IPS DF 19.7 (cell line): Measurements from ENCODE around the gene TMEM255B.

Experiments used
- DNase-seq: peaks from one replicate; pipeline ENCODE4 v3.0.0-alpha.2; 2013; ENCODE audit warnings: low read depth, low spot score

TMEM255B gene

DNA sequence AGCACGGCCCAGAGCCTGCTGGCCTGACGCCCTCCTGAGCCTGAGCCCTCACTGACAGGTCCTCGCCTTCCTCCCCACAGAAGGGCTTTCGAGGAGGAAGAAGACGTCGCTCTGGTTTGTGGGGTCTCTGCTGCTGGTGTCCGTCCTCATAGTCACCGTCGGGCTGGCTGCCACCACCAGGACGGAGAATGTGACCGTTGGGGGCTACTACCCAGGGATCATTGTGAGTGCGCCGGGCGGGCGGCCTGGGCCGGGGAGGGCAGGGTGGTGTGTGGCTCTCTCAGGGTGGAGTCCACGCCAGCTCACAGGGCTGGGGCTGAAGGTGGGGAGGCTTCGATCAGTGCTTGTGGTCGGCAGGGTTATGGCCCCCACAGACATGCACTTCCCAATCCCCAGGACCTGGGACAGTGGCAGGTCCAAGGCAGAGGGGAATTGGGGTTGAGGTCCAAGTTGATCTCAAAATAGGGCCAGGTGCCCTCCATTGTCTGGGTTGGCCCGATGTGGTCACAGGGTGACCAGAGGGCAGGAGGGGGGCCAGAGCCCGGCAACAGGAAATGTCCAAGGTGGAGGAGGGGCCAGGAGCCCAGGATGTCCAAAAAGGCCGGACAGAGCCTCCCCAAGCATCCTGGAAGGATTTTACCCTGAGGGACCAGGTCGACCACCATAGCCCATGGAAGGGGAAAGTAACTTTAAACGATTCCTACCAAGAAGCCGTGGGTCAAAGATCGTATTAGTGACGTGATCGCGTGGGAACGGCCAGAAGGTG is 7.2 kb downstream of the TMEM255B start:
- DNase-seq: no peak

DNA sequence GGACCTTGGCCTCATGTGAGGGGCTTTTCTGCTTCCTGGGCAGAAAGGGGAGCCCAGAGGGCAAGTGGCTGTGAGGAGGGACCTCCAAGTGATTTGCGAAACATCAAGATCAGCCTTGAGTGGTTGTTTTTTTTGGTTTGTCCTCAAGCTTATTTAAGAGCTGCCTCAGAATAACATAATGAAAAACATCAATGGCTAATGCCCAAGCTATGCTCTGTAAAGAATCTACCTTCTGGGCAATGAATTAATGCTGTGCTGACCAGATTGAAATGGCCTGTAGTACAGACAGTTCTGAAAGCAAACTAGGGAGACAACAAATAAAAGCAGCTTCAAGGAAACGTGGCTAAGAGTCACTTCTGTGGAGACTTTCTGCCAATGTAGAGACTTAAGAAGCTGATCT is 8.3 kb downstream of the TMEM255B start:
- DNase-seq: no peak

DNA sequence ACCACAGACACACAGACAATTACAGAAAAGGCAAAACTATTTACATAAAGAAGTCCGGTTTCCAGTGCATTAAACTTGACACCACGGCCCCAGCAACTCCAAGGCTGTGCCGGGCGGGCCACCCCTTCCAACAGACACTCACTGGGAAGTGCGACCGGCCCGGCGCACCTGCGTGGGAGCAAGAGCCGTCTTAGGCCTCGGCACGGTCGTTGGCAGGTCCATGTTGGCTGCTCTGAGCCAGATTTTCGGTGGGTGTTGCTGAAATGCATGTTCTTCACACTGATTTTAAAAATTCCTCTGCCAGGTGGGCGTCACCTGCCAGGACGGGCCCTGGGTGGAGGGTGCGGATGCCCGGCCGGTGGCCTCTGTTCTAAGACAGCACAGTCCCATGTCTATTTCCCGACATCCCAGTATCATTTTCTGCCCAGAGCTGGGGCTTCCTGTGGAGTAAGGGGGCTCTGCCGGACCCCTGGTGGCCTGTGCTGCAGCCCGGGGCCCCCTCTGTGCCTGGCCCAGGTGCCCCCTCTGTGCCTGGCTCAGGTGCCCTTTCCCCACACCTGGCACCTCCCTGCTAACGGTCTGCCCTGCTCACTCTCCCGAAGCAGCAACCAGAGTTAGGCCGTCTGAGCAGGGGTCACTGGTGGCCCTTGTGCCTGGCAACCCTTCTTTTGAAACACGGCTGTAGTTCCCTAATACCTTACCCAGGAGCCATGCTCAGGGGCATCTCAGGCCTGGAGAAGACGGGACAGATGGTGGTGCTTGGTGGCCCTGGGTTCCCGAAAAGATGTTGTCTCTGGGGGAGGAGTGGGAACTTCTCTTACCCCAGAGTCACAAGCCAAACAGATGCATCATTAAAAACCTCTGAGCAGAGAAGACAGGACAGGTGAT is 9.2 kb downstream of the TMEM255B start:
- DNase-seq: no peak

DNA sequence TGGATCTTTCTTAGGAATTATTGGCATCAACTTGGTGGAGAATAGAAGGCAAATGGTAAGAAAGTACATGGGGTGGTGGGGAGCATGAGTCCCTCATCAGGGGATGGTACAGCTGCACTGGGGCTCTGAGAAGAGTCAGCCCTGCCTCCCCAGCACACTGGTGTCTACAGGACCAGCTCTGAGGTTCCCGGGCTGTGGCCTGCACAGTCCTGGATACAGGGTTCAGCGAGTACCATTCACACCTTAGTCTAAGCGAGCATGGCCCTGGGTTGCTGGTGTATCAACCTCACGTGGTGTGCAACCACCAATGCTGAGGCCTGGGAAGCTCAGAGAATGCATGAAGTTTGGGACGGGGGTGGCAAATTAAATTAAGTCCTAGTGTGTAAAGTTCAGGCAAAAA is 10.1 kb downstream of the TMEM255B start:
- DNase-seq: no peak

DNA sequence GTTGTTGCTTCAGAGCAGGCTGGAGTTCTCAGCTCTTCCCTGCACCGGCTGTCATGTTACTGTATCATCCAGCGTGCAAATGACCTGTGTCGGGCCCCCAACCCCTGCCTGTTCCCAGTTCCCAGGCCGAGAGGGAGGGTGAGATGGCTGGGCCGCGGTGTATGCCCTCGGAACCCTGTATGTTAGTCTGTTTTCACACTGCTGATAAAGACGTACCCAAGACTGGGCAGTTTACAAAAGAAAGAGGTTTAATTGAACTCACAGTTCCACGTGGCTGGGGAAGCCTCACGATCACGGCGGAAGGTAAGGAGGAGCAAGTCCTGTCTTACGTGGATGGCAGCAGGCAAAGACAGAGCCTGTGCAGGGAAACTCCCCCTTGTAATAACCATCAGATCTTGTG is 10.9 kb downstream of the TMEM255B start:
- DNase-seq: no peak

DNA sequence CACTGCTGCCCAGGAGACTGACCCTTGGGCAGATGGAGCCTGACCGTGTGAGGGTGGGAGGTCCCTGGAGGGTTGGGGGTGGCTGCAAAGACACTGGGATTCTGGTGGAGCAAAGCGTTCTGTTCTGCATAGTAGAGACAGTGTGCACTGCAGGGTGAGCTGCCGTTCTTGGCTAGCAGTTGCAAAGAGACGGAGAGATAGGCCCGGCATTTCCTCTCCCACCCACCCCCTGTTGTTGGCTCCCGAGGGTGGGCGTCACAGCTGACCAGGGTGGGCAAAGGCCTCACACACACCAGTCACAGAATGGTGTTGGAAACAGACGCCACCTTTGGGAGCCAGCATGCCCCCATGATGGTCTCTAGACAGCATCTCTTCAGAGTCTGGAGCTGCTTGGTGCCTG is 11.4 kb downstream of the TMEM255B start:
- DNase-seq: no peak

DNA sequence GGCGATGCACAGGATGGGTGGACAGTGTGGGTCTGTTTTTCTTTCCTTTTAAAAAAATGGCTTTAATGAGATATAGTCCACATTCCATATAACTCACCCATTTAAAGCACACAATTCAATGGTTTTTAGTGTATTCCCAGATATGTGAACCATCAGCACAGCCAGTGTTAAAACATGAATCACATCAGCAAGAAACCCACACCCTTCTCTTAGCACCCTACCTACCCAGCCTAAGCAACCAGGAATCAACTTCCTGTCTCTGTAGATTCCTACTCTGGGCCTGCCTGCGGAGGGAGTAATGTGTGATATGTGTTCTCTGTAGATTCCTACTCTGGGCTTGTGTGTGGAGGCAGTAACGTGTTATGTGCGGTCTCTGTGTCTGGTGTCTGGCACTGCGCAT is 11.9 kb downstream of the TMEM255B start:
- no peak for DNase-seq

DNA sequence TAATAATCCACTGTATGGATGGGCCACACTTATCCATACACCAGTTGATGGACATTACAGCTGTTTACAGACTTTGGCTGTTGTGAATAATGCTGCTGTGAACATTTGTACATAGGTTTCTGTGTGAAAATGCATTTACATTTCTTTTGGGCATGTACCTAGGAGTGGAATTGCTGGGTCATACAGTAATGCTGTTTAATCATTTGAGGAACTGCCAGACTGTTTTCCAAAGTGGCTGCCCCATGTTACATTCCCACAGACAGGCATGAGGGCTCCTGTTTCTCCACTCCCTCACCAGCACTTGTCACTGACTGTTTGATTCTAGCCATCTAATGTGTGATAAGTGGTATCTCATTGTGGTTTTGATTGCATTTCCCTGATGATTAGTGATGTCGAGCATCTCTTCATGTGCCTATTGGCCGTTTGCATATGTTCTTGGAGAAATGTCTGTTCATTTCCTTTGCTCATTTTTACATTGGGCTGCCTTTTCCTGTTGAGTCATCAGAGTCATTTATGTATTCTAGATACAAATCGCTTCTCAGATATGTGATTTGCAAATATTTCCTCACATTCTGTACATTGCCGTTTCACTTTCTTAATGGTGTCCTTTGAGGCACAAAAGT is 12.8 kb downstream of the TMEM255B start:
- no peak for DNase-seq

DNA sequence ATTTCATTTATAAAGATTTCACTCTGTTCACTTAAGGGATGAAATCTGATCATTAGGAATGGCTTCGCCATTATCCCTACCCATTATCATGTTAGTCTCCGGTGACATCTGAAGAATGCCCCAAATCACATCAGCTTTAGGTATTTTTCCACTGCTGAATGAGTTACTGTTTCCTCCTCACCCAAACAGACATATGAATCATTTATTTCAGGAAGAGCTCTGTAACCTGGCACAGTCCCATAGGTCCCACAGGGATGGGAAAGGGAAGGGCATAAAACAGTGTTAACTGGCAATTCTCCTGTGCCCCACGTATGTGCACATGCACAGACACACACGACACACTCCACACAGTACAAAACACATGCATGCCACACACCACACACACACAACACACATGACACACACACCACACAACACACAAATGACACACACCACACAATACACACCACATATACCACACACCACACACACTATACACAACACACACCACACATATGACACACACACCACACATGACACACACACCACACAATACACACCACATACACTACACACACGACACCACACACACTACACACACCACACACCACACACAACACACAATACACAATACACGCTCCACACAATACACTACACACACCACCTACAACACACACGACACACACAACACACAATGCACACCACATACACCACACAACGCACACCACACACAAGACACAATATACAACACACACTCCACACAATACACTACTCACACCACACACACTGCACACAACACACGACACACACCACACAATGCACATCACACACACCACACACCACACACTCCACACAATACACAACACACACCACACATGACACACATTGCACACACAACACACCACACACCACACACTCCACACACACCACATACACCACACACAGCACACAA is 15.4 kb downstream of the TMEM255B start:
- DNase-seq: no peak

DNA sequence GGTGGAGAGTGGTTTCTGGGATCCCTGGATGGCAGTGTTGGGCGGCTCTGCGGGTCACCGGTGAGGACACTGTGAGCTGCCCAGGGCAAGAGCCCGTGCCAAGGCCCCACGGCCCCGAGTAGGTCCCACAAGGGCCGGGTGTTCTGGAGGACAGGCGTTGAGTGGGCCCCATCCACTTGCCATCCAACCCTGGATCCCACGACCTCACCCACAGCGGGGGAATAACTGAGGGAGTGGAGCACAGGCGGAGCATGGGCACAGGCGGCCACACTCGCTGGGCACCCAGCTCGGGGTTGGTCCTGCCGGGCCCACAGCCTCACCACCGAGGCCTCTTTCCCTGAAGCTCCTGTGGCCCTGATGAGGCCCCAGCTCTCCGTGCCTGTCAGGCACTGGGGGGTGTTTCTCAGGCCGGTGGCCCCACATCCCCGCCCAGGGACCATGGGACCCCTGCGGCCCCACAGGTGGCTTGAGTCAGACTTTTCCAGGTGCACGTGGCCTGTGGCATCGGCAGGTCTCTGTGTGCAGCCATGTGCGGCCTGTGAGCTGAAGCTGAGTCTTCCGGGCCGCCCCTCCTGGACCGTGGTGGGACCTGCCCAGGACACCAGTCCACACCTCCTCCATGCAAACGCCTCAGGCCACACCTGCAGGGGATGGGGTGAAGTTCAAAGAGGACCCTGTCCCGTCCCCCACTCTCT is 16.6 kb downstream of the TMEM255B start:
- no peak for DNase-seq

DNA sequence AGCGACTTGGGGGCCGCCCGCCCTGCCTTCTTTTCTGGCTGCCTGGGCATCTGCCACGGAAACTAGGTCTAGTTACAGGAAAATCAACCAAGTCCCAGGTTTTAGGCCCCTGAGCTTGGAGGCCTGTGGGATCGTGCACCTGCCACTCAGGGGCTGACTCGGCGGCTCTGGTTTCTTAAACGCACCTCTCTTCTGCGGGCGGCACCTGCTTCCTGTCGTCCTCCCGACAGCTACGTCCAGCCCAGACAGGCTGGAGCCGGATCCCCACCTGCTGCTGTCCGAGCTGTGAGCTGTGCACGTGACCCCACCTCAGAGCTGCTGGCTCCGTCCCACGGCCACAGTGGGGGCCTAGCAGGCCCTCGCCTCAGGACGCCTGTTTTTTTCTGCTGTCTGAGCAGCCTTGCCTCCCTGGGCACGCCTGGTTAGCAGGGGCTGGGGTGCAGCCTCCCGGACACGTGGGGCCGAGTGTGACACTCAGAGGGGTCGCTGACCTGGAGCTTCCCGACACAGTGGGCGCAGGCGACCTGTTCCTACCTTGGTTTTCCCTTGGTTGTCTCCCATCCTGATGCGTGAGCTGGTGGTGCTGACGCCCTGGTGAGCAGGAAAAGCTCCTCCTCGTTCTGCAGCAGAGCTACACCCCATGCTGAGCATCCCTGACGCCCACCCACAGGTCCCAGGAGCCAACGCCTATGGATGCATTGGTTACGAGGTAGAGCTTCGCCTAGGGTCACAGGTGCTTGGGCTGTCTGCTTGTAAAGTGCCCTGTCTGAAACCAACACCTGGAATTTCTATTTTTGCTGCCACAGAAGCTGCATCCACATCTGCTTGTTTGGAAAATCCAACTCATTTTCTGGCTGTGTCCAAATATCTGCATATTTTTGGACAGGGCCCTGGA is 17.5 kb downstream of the TMEM255B start:
- DNase-seq: no peak

DNA sequence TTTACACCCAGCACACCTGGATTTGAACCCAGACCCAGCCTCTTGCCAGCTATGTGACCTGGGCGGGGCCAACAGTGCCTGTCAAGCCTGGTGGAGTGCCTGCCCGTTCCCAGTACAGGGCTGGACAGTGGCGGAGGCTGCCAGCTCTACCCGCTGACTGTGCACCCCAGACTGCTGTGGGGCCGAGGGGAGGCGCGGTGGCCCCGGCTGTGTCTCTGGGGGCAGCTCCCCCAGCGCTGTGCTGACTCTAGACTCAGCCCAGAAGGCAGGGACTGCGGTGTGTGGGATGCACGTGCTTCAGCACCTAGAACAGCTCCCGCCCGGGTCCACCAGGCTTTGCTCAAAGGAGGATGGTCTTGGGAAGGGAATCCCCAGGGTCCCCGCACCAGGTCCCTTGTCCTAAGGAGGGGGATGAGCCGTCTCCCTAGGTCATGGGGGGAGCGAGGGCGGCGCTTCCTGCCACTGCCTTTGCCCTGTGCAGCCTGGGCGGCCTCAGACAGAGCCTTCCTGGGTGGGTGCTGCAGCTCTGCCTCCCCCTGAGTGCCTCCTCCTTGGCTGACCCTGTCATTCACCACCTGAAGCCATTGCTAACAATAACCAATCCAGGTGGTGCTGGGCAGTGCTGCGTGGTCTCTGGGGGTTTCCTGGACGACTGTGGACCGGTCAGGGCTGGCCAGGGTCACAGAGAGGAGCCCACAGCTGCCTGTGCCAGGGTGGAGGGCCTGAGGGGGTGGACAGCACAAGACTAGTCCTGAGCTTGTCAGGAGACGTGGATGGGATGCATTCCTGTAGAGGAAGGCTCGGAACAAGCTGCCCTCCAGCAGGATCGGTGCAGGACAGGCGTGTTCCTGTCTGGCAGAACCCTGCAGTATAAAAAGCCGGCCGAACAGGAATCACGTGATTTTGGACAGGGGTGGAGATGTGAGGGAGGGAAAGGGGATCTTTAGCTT is 18.6 kb downstream of the TMEM255B start:
- DNase-seq: no peak

DNA sequence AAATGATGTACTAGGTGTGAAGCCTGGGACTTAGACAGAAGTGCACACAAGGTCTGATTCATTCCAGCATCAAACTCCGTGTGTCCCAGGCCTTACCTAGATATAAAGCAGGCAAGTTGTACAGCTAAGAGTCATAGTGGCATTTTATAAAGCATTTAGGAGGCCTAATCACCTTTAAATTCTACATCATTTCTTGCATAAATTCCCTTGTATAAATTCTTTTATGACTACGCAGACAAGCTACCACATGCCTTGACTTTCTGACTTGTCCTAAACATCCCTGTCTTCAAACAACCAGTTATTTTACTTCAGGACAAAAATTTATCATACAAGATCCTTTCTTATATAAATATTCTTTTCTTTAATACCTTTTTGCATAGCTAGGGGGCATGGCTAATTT is 22.5 kb downstream of the TMEM255B start:
- DNase-seq: no peak

DNA sequence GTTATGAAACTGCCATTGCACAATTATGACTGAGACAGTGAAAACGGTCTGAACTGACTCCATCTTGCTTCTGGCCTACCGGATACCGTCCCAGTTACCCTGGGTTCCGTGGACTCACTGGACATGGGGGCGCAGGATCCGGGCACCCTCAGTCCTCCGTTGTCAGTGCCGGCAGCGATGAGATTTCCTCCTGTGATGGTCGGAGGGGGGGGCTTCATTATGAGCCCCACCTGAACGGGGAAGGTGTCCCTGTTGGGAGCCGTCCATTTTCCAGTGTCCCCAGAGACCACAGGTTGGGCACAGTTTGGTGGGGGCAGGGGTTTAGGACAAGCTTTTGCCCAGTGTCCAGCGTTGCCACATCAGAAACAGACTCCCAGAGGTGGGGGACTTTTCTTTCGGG is 23.4 kb downstream of the TMEM255B start:
- DNase-seq: no peak

DNA sequence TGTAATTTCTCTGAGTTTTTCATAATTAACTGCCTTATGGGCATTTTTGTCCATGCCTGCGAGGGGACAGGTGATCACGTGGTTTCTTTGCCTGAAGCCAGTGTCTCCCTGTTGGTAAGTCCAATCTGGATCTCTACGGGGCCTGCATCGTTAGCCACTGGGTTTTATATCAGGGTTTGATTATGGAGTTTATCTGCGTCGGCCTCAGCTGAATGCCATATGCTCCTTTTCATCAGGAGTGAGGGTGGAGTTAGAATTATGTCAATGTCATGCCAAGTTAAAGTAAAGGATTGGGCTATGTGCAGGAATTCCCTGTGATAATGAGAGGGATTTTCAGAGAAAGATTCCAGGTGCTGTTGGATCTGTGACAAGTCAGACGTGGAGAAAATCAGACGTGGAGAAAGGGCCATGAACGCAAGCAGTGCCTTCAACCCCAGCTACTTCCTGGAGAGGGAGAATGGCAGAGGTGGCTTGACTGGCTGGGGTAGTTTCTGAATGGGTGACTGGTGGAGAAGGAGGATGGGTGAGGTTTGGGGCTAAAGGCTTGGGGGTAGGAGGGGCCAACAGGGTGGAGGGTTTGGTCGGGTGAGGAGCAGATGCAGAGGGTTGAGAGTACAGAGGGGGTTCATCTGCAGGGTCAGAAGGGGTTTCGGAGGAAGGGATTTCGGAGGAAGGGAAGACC is 24.3 kb downstream of the TMEM255B start:
- no peak for DNase-seq

DNA sequence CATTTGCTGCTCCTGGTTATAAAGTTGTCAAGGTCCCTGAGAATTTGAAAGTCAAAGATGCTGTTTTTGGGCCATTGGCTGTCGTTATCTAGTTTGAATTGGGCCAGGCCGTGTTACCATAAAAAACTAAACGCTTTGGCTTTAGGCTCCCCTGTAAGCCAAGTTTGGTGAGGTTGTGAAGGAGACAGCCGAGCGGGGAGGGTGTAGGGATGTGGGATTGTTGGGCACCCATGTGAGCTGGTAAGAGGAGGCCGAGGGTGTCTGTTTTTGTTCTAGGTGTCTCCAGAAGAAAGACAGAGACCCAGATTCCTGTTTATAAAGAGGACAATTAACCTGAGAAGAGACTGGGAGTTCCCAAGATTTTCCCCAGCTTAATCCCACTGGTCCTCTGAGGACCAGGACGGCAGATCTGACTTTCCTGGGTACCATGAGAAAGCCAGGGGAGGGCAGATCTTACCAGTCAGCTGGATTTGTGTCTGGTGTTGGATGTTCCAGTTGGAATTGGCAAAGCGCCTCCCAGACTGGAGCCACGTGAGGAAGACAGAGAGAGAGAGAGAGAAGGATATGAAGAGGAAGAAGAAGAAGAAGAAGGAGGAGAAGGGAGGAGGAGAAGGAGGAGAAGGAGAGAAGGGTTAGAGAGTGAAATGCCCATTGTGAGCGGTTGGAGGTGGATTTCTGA is 25.1 kb downstream of the TMEM255B start:
- DNase-seq: no peak

DNA sequence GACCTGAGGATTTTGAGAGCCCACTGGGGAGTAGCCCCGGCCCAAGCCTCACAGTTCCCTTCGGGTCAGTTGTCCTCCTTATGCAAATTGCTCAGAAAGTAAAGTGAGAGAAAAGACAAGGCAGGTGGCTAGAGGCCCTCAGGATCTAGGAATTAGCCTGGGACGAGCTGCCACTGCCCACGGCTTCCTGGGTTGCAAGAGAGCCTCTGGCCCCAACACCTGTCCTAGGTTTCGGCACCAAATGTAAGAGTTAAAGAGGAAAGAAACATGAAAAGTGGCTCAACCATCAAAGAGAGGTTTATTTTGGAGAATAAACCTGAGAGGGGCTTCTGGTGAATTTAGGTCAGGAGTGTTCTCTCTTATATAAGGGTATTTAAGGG is 25.6 kb downstream of the TMEM255B start:
- DNase-seq: no peak
